Naive thymus-derived CD4-positive, alpha-beta T cell (primary cell): ENCODE measurements around the gene CORO2B. TPM values are rescaled to one million over a fixed set of nuclear protein-coding genes. Genes with fewer than 3 reads are reported as not detected.

ENCODE experiments used
- ATAC-seq: fragments of 150-1000 bp; cut with Tn5 transposase; 2 replicates; pipeline ENCODE4 v1.10.0; 2021; ENCODE audit warnings: mild to moderate bottlenecking, moderate library complexity
- CTCF ChIA-PET: fragments of 350-600 bp; sonication (Branson Sonifier 250); formaldehyde crosslinking; loops from one replicate; lab custom pipeline; 2021; ENCODE audit warnings: antibody characterized with exemption; lab: Charles Lee
- POLR2A ChIA-PET: fragments of 350-600 bp; sonication (Branson Sonifier 250); formaldehyde crosslinking; loops from one replicate; lab custom pipeline; 2021; ENCODE audit warnings: antibody characterized with exemption, inconsistent platforms; lab: Charles Lee
- DNase-seq, 9 donors: peaks; one replicate each; pipeline versions ENCODE4 v3.0.0 to v3.0.0-alpha.2; 2020 to 2022; ENCODE audit warnings: mixed read lengths in 1 of 9
- H3K27ac ChIP-seq: one replicate; pipeline ENCODE4 v1.7.0; 2013; ENCODE audit warnings: mild to moderate bottlenecking, low read depth, low read length, moderate library complexity
- H3K27me3 ChIP-seq, 2 donors: one replicate each; pipeline ENCODE4 v1.7.0; 2013; ENCODE audit warnings: low read length in 2 of 2, mild to moderate bottlenecking in 2 of 2, moderate library complexity in 2 of 2; ENCODE audit not compliant: control insufficient read depth in 2 of 2, insufficient read depth in 2 of 2
- H3K36me3 ChIP-seq, 3 experiments: 1 replicate in 2 of 3; 2 replicates in 1 of 3; pipeline ENCODE4 v1.7.0; 2013; ENCODE audit warnings: low read length in 3 of 3, mild to moderate bottlenecking in 3 of 3, moderate library complexity in 1 of 3; ENCODE audit not compliant: insufficient read depth in 3 of 3, control insufficient read depth in 2 of 3
- H3K4me1 ChIP-seq, 2 donors: one replicate each; pipeline ENCODE4 v1.7.0; 2013; ENCODE audit warnings: low read length in 2 of 2, mild to moderate bottlenecking in 2 of 2, moderate library complexity in 1 of 2; ENCODE audit not compliant: control insufficient read depth in 2 of 2, insufficient read depth in 2 of 2
- H3K4me3 ChIP-seq: 2 replicates; pipeline ENCODE4 v1.7.0; 2013; ENCODE audit warnings: mild to moderate bottlenecking, low read length
- H3K9me3 ChIP-seq, 3 experiments: 1 replicate in 2 of 3; 2 replicates in 1 of 3; pipeline ENCODE4 v1.7.0; 2013; ENCODE audit warnings: low read length in 3 of 3; ENCODE audit not compliant: control insufficient read depth in 2 of 3
- H3K27ac Mint-ChIP-seq, 9 donors: one replicate each; pipeline ENCODE4 v1.8.0; 2020 to 2022; ENCODE audit warnings: mixed read lengths in 9 of 9, mild to moderate bottlenecking in 8 of 9, moderate library complexity in 5 of 9, inconsistent platforms in 2 of 9
- H3K27me3 Mint-ChIP-seq, 5 donors: one replicate each; pipeline ENCODE4 v1.8.0; 2021 to 2022; ENCODE audit warnings: mixed read lengths in 5 of 5, mild to moderate bottlenecking in 1 of 5
- H3K36me3 Mint-ChIP-seq, 5 donors: one replicate each; pipeline ENCODE4 v1.8.0; 2020 to 2022; ENCODE audit warnings: mixed read lengths in 5 of 5, mild to moderate bottlenecking in 3 of 5, inconsistent platforms in 1 of 5
- H3K4me1 Mint-ChIP-seq, 7 donors: one replicate each; pipeline ENCODE4 v1.8.0; 2020 to 2022; ENCODE audit warnings: mixed read lengths in 7 of 7, mild to moderate bottlenecking in 3 of 7, inconsistent platforms in 1 of 7
- H3K4me3 Mint-ChIP-seq, 10 donors: one replicate each; pipeline ENCODE4 v1.8.0; 2020 to 2022; ENCODE audit warnings: mild to moderate bottlenecking in 10 of 10, mixed read lengths in 10 of 10, moderate library complexity in 6 of 10, inconsistent platforms in 2 of 10
- H3K9me3 Mint-ChIP-seq, 11 donors: one replicate each; pipeline ENCODE4 v1.8.0; 2020 to 2022; ENCODE audit warnings: mixed read lengths in 11 of 11, mild to moderate bottlenecking in 4 of 11, inconsistent platforms in 1 of 11, moderate library complexity in 1 of 11
- intact Hi-C, 2 donors: fragments of 100-400 bp; cut with micrococcal nuclease; formaldehyde crosslinking; loops; one replicate each; pipeline ENCODE4 v1.15.1; 2023
- polyA plus RNA-seq, 2 donors: library from polyadenylated mRNA; unstranded; fragments of 300-500 nt; fragmentation: Illumina TruSeq; gene quantifications; one replicate each; pipeline ENCODE4 v1.2.3, GENCODE V29; 2021
- total RNA-seq, 6 experiments: library from RNA in 5 of 6; stranded (reverse) in 5 of 6; gene quantifications; 1 replicate in 5 of 6; 2 replicates in 1 of 6; pipeline ENCODE4 v1.2.3 and lab custom pipeline; 2021 to 2026

Gene CORO2B
- total and polyA plus RNA-seq, 7 experiments from 2014 or later = 0.15 TPM; not detected in 6

DNA sequence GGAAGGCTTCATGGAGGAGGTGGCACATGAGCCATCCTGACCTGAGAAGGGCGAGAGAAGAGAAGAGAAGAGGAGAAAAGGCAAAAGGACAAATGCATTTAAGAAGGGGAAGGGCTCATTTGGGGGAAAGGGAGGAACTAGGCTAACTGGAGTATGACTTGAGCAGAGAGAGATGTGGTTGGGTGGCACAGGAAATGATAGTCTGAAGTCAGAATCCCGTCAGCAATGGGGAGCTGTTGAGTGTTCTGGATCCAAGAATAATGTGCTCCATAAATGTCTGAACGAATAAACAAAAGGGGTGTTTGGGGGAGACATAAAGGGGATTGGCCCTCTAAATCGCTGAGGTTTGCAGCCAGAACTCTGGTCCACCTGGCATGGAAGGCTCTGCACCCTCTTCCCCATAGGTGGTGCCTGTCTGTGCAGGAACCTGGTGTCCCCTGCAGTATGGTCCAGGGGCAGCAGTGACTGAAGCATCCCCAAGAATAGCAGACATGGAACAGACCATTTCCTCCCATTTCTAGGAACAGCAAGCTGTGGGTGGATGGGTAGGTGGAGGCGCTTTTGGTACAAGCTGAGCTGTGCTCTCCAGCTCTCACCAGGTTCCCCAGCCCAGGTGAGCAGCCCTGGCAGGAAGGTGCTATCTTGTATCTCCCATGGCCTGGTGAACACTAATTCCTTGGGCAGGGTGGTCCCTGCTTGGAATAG is 15.2 kb downstream of the CORO2B start:
- ChIA-PET POLR2A (no interaction called here), CTCF (no interaction called here)
- H3K9me3 ChIP-seq = no peaks in the 10 kb centered on the region
- intact Hi-C loops = no loop called here
- no peaks in the 10 kb centered on the region for H3K36me3 ChIP-seq
- Mint-ChIP-seq H3K27ac (no peak overlapping the region), H3K9me3 (no peaks in the 10 kb centered on the region), H3K36me3 (no peaks in the 10 kb centered on the region), H3K4me3 (no peak overlapping the region), H3K4me1 (peaks cover 0 to 4% (median 0%) of the 10 kb centered on the region in 7 donors), H3K27me3 (peaks cover 0 to 11% (median 4%) of the 10 kb centered on the region in 5 donors)
- no peak overlapping the region for H3K4me3 ChIP-seq
- no peaks in the 10 kb centered on the region for H3K27me3 ChIP-seq
- H3K27ac ChIP-seq = no peak overlapping the region
- ATAC-seq (no peak), DNase-seq (no peak)
- H3K4me1 ChIP-seq = no peaks in the 10 kb centered on the region

DNA sequence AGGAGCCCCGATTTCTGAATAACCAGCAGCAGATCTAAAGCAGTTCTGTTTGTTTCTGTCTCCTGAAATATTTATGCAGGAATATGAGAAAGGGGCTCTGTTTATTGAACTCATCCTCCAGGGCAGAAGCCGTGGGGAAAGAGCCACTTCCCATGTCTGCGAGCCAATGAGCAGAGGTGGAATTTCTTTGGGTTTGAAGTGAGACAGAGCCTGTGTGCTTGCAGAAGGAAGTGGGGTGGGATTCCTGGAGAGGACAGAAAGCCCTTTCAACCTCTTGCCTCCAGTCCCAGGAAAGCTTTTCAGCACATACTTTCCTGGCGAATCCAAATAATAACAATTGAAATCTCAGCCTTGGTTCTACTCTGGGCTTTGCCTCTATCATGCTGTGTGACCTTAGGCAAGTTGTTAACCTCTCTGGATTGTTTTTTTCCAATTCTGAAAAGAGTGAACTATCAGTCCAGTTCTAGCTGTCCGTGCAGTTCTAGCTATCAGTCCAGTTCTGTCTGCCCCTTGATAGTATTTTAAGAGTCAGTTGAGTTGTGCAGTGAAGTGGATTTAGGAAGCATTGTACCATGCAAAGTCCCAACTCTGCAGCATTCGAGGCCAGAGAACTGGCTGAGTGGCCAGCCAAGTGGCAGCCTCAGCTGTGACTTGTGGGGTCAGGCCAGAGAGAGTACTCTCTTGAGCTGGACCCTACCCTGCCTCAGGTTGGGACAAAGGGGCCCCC is 15.9 kb downstream of the CORO2B start:
- ChIA-PET CTCF (no interaction called here), POLR2A (no interaction called here)
- H3K4me1 ChIP-seq = no peaks in the 10 kb centered on the region
- H3K9me3 ChIP-seq = no peaks in the 10 kb centered on the region
- no peak overlapping the region for H3K27ac Mint-ChIP-seq
- intact Hi-C loops = no loop called here
- no peak overlapping the region for H3K4me3 ChIP-seq
- no peaks in the 10 kb centered on the region for H3K36me3 Mint-ChIP-seq
- DNase-seq (no peak), ATAC-seq (no peak)
- no peaks in the 10 kb centered on the region for H3K27me3 ChIP-seq
- no peak overlapping the region for H3K27ac ChIP-seq
- H3K27me3 Mint-ChIP-seq = peaks cover 0 to 14% (median 4%) of the 10 kb centered on the region in 5 donors
- no peaks in the 10 kb centered on the region for H3K36me3 ChIP-seq
- H3K4me1 Mint-ChIP-seq = peaks cover 0 to 4% (median 0%) of the 10 kb centered on the region in 7 donors
- no peak overlapping the region for H3K4me3 Mint-ChIP-seq
- H3K9me3 Mint-ChIP-seq = no peaks in the 10 kb centered on the region

DNA sequence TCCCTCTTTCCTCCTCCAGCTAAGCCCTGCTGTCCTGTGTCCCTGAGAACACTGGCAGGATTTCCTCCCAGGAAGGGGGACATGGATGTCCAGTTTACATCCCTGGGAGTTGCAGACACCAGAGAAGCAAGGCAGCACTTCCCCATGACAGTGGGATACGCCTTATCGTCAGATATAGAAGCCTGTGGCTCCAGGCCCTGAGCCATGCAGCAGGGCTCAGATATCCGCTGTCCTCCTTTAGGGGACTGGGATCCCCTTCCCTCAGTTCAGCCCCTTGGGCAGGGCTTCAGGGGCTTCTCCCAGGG is 16.4 kb downstream of the CORO2B start:
- Mint-ChIP-seq H3K36me3 (no peaks in the 10 kb centered on the region), H3K9me3 (no peaks in the 10 kb centered on the region), H3K4me3 (no peak overlapping the region), H3K4me1 (peaks cover 0 to 4% (median 0%) of the 10 kb centered on the region in 7 donors), H3K27me3 (peaks cover 0 to 14% (median 4%) of the 10 kb centered on the region in 5 donors), H3K27ac (no peak overlapping the region)
- Histone ChIP-seq H3K36me3 (no peaks in the 10 kb centered on the region), H3K9me3 (no peaks in the 10 kb centered on the region), H3K27me3 (no peaks in the 10 kb centered on the region), H3K4me1 (no peaks in the 10 kb centered on the region), H3K27ac (no peak overlapping the region), H3K4me3 (no peak overlapping the region)
- CTCF ChIA-PET = no interaction called here
- no peak for DNase-seq
- POLR2A ChIA-PET = no interaction called here
- no peak for ATAC-seq
- intact Hi-C loops = no loop called here

DNA sequence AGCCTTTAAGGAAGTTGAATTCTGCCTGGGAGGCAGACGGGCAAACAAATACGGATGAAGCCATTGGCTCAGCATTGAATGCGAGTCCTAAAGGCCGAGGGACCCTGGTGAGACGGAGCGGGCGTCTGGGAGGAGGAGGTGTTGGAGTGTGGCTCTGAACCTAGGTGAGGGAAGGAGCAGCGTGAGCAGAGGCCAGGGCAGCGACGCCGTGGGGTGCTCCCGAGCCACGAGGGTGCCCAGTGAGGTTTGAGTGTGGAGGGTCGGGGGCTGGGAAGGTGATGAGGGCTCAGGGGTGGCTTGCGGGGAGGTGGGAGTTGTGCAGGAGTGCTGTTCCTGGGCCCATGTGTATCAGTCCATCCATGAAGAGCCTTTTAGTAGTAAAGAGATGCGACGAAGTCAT is 17.0 kb downstream of the CORO2B start:
- no peaks in the 10 kb centered on the region for H3K9me3 ChIP-seq
- no peaks in the 10 kb centered on the region for H3K9me3 Mint-ChIP-seq
- H3K36me3 Mint-ChIP-seq = no peaks in the 10 kb centered on the region
- POLR2A ChIA-PET = no interaction called here
- no peak overlapping the region for H3K4me3 ChIP-seq
- H3K27ac Mint-ChIP-seq = no peak overlapping the region
- H3K27me3 ChIP-seq = no peaks in the 10 kb centered on the region
- H3K36me3 ChIP-seq = no peaks in the 10 kb centered on the region
- intact Hi-C loops = no loop called here
- peaks cover 0 to 14% (median 4%) of the 10 kb centered on the region in 5 donors for H3K27me3 Mint-ChIP-seq
- H3K27ac ChIP-seq = no peak overlapping the region
- DNase-seq (no peak), ATAC-seq (no peak)
- no peaks in the 10 kb centered on the region for H3K4me1 ChIP-seq
- no peak overlapping the region for H3K4me3 Mint-ChIP-seq
- H3K4me1 Mint-ChIP-seq = peaks cover 0 to 4% (median 0%) of the 10 kb centered on the region in 7 donors
- CTCF ChIA-PET = no interaction called here

DNA sequence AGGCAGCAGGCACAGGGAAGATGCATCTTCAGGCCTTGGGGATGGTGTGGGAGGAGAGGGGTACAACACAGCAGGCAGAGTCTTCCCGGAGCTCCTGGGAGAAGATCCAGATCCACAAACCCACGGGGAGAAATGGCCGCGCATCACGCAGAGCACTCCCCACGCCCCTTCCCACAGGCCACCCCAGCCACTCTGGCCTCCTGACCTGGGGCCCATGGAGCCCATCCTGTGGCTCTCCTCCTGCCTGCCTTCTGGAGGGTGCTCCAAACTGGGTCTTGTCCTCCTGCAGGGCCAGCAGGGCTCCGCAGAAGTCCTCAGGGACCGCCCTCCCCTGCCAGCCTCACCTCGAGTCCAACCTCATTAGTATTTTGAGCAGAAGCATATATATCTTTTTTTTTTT is 17.9 kb downstream of the CORO2B start:
- H3K9me3 Mint-ChIP-seq = no peaks in the 10 kb centered on the region
- peaks cover 0 to 13% (median 4%) of the 10 kb centered on the region in 5 donors for H3K27me3 Mint-ChIP-seq
- ATAC-seq (no peak), DNase-seq (no peak)
- POLR2A ChIA-PET = no interaction called here
- Histone ChIP-seq H3K4me1 (no peaks in the 10 kb centered on the region), H3K27ac (no peak overlapping the region), H3K9me3 (no peaks in the 10 kb centered on the region), H3K36me3 (no peaks in the 10 kb centered on the region), H3K27me3 (no peaks in the 10 kb centered on the region), H3K4me3 (no peak overlapping the region)
- intact Hi-C loops = no loop called here
- H3K4me3 Mint-ChIP-seq = no peak overlapping the region
- peaks cover 0 to 4% (median 0%) of the 10 kb centered on the region in 7 donors for H3K4me1 Mint-ChIP-seq
- H3K27ac Mint-ChIP-seq = no peak overlapping the region
- CTCF ChIA-PET = no interaction called here
- H3K36me3 Mint-ChIP-seq = no peaks in the 10 kb centered on the region

DNA sequence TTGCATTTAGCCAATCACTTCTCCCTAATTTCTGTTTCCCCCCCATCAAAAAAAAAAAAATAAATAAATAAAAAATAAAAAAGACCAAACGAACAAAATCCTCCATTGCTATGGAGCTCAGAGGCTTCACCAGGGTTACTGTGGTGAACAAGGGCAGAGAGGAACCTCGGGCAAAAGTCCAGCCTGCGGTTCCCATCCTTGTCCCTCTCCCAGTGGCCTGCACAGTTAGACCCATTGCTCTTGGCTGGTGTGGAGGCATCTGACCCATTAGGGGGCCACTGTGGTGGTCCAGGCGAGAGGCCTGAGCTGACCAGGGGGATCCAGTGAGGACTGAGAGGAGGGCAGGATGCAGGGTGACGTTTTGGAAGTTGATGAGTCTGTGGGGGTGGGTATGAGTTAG is 18.8 kb downstream of the CORO2B start:
- no peaks in the 10 kb centered on the region for H3K9me3 ChIP-seq
- no peaks in the 10 kb centered on the region for H3K9me3 Mint-ChIP-seq
- no peaks in the 10 kb centered on the region for H3K36me3 ChIP-seq
- intact Hi-C loops = no loop called here
- H3K4me3 Mint-ChIP-seq = no peak overlapping the region
- H3K27me3 Mint-ChIP-seq = peaks cover 0 to 9% (median 4%) of the 10 kb centered on the region in 5 donors
- H3K4me1 Mint-ChIP-seq = peaks cover 0 to 4% (median 0%) of the 10 kb centered on the region in 7 donors
- POLR2A ChIA-PET = no interaction called here
- no peak overlapping the region for H3K27ac Mint-ChIP-seq
- CTCF ChIA-PET = no interaction called here
- H3K4me1 ChIP-seq = no peaks in the 10 kb centered on the region
- no peaks in the 10 kb centered on the region for H3K27me3 ChIP-seq
- ATAC-seq = no peak
- no peak overlapping the region for H3K4me3 ChIP-seq
- H3K36me3 Mint-ChIP-seq = no peaks in the 10 kb centered on the region
- no peak for DNase-seq
- no peak overlapping the region for H3K27ac ChIP-seq
